T-cell (primary cell): ENCODE measurements around the gene PIKFYVE. TPM values are rescaled to one million over a fixed set of nuclear protein-coding genes. Genes with fewer than 3 reads are reported as not detected.
"Not testable (repeated sequence)": the region's sequence is repeated elsewhere in the genome, so short reads cannot be mapped to it uniquely, and the experiment has no call there.

Source experiments
- ATAC-seq, 4 experiments: fragments of 200-7000 bp in 3 of 4; fragments of 150-1000 bp in 1 of 4; cut with Tn5 transposase; replicated peaks in 1 of 4; 1 replicate in 3 of 4; 2 replicates in 1 of 4; pipeline ENCODE4 v1.10.0; 2021; ENCODE audit warnings: moderate library complexity in 3 of 4, mild to moderate bottlenecking in 2 of 4, moderate number of reproducible peaks in 1 of 4
- CTCF ChIA-PET, 2 donors: fragments of 300-600 bp; sonication (Branson Sonifier 250); formaldehyde crosslinking; loops; one replicate each; lab custom pipeline; 2022; ENCODE audit warnings: antibody characterized with exemption in 2 of 2; lab: Charles Lee
- POLR2A ChIA-PET, 2 donors: fragments of 300-600 bp; sonication (Branson Sonifier 250); formaldehyde crosslinking; loops; one replicate each; lab custom pipeline; 2022; ENCODE audit warnings: antibody characterized with exemption in 2 of 2; lab: Charles Lee
- DNase-seq, 35 experiments: peaks; one replicate each; pipeline versions ENCODE4 v3.0.0 to v3.0.0-alpha.2; 2013 to 2023
- H3K27ac ChIP-seq: one replicate; pipeline ENCODE4 v1.5.1; 2013; ENCODE audit warnings: low read length
- H3K27me3 ChIP-seq, 2 experiments: replicated peaks in 1 of 2; 1 replicate in 1 of 2; 2 replicates in 1 of 2; pipeline versions ENCODE4 v1.6.1 to v1.7.0; 2013; ENCODE audit warnings: low read length in 1 of 2, mixed read lengths in 1 of 2; ENCODE audit not compliant: control insufficient read depth in 2 of 2, insufficient read depth in 2 of 2; ENCODE audit errors: extremely low read depth in 1 of 2
- H3K36me3 ChIP-seq, 2 donors: 1 replicate in 1 of 2; 2 replicates in 1 of 2; pipeline versions ENCODE4 v1.6.1 to v1.7.0; 2013; ENCODE audit warnings: low read length in 1 of 2; ENCODE audit not compliant: control insufficient read depth in 2 of 2, insufficient read depth in 1 of 2; ENCODE audit errors: extremely low read depth in 1 of 2
- H3K4me1 ChIP-seq, 2 experiments: 1 replicate in 1 of 2; 2 replicates in 1 of 2; pipeline versions ENCODE4 v1.6.1 to v1.7.0; 2013; ENCODE audit warnings: low read length in 2 of 2, mixed read lengths in 1 of 2; ENCODE audit not compliant: insufficient read depth in 2 of 2, control insufficient read depth in 1 of 2; ENCODE audit errors: extremely low read depth in 1 of 2
- H3K4me3 ChIP-seq, 2 donors: 1 replicate in 1 of 2; 2 replicates in 1 of 2; pipeline versions ENCODE4 v1.5.1 to v1.7.0; 2013; ENCODE audit warnings: mild to moderate bottlenecking in 2 of 2, low read length in 1 of 2, moderate library complexity in 1 of 2; ENCODE audit not compliant: control insufficient read depth in 1 of 2; ENCODE audit errors: extremely low read depth in 1 of 2
- H3K9me3 ChIP-seq: 2 replicates; pipeline ENCODE4 v1.7.0; 2013
- H3K27ac Mint-ChIP-seq, 2 donors: one replicate each; pipeline ENCODE4 v1.8.0; 2020 to 2021; ENCODE audit warnings: mild to moderate bottlenecking in 2 of 2, mixed read lengths in 2 of 2
- H3K27me3 Mint-ChIP-seq, 2 donors: one replicate each; pipeline ENCODE4 v1.8.0; 2021 to 2022; ENCODE audit warnings: mixed read lengths in 2 of 2
- H3K36me3 Mint-ChIP-seq: one replicate; pipeline ENCODE4 v1.8.0; 2021; ENCODE audit warnings: mixed read lengths
- H3K4me1 Mint-ChIP-seq, 3 donors: one replicate each; pipeline ENCODE4 v1.8.0; 2020 to 2022; ENCODE audit warnings: mixed read lengths in 3 of 3, mild to moderate bottlenecking in 1 of 3
- H3K4me3 Mint-ChIP-seq, 3 donors: one replicate each; pipeline ENCODE4 v1.8.0; 2020 to 2022; ENCODE audit warnings: mild to moderate bottlenecking in 3 of 3, mixed read lengths in 3 of 3, moderate library complexity in 3 of 3
- H3K9me3 Mint-ChIP-seq, 3 donors: one replicate each; pipeline ENCODE4 v1.8.0; 2020 to 2022; ENCODE audit warnings: mixed read lengths in 3 of 3
- WGBS: methylation state at CpG from one replicate; pipeline ENCODE4 v1.1.5; 2013; ENCODE audit warnings: missing lambda C conversion rate; ENCODE audit not compliant: insufficient coverage; 5-methylcytosine and 5-hydroxymethylcytosine counted together
- total RNA-seq, 35 experiments: library from RNA in 6 of 35; stranded (reverse) in 6 of 35; fragments of 120-200 nt in 1 of 35; gene quantifications; one replicate each; pipeline versions ENCODE4 v1.2.1 to v1.2.4 and lab custom pipeline; 2013 to 2026

PIKFYVE gene
- total RNA-seq, 5 donors from 2014 or later (not counting 1 experiment from before 2014, with no cell fraction given): 35.3 to 42.6 (median 38.6) TPM

- ChIA-PET POLR2A (no interaction called here), CTCF (no interaction called here)
- Histone ChIP-seq H3K4me3 (no peak overlapping the region), H3K4me1 (no peaks in the 10 kb centered on the region), H3K9me3 (no peaks in the 10 kb centered on the region), H3K27ac (no peak overlapping the region), H3K36me3 (no peaks in the 10 kb centered on the region), H3K27me3 (no peaks in the 10 kb centered on the region)
- DNase-seq: no peak
- Mint-ChIP-seq H3K27me3 (peaks cover 0 to 4% of the 10 kb centered on the region in 2 donors), H3K36me3 (peaks cover 4% of the 10 kb centered on the region), H3K27ac (no peak overlapping the region), H3K9me3 (peaks cover 8 to 17% (median 11%) of the 10 kb centered on the region in 3 donors), H3K4me1 (no peaks in the 10 kb centered on the region), H3K4me3 (no peak overlapping the region)
- ATAC-seq: no peak
- no CpG with 5 or more reads among the region's 3 CpGs for WGBS
Measured at GRCh38 chr2:208392300-208392699, 126.2 kb downstream of the PIKFYVE start.

- H3K4me1 ChIP-seq, H3K36me3 Mint-ChIP-seq, H3K4me1 Mint-ChIP-seq, H3K36me3 ChIP-seq, H3K4me3 Mint-ChIP-seq, POLR2A ChIA-PET, H3K27me3 ChIP-seq, H3K27ac ChIP-seq, ATAC-seq, DNase-seq, H3K4me3 ChIP-seq, H3K27ac Mint-ChIP-seq, H3K9me3 ChIP-seq: not testable (repeated sequence)
- Mint-ChIP-seq H3K9me3 (peaks cover 8 to 17% (median 12%) of the 10 kb centered on the region in 3 donors), H3K27me3 (peaks cover 10 to 16% of the 10 kb centered on the region in 2 donors)
- CTCF ChIA-PET: interaction anchor here in 1 of 2 donors (0.7 kb wide), 1 partner anchor 1802 kb away, joined by 4 read pairs; no protein-coding TSS in a partner anchor
- no CpG with 5 or more reads among the region's 4 CpGs for WGBS
Measured at GRCh38 chr2:208396796-208397195, 130.7 kb downstream of the PIKFYVE start.

- Mint-ChIP-seq H3K4me3 (no peak overlapping the region), H3K9me3 (peaks cover 2 to 8% (median 6%) of the 10 kb centered on the region in 3 donors), H3K4me1 (no peaks in the 10 kb centered on the region), H3K27me3 (peaks cover 28 to 34% of the 10 kb centered on the region in 2 donors), H3K27ac (no peak overlapping the region), H3K36me3 (no peaks in the 10 kb centered on the region)
- no peak for ATAC-seq
- Histone ChIP-seq H3K36me3 (no peaks in the 10 kb centered on the region), H3K27ac (no peak overlapping the region), H3K9me3 (no peaks in the 10 kb centered on the region), H3K4me1 (no peaks in the 10 kb centered on the region), H3K27me3 (peaks cover 0 to 2% of the 10 kb centered on the region in 2 experiments), H3K4me3 (no peak overlapping the region)
- CTCF ChIA-PET: no interaction called here
- POLR2A ChIA-PET: no interaction called here
- DNase-seq: no peak
- no CpG with 5 or more reads among the region's 1 CpG for WGBS
Measured at GRCh38 chr2:208399201-208399600, 133.1 kb downstream of the PIKFYVE start.

GRCh38 chr2:208406474-208407451 is 140.7 kb downstream of the PIKFYVE start, which contains the start of gene PTH2R:
Gene PTH2R (plus strand): TSS chr2:208406792. CDS start chr2:208407044, 252 bp downstream.
- Histone ChIP-seq H3K4me1 (peaks cover 0 to 6% of the 10 kb centered on the region in 2 experiments), H3K36me3 (no peaks in the 10 kb centered on the region), H3K9me3 (no peaks in the 10 kb centered on the region), H3K27me3 (peaks cover 10 to 18% of the 10 kb centered on the region in 2 experiments), H3K27ac (no peak within 1 kb of the TSS), H3K4me3 (peak within 1 kb of the TSS in 1 of 2 donors; percentile 17)
- POLR2A ChIA-PET: no interaction called here
- peak in 1 of 4 experiments; percentile 17 for ATAC-seq
- Mint-ChIP-seq H3K4me1 (peaks cover 6 to 11% (median 10%) of the 10 kb centered on the region in 3 donors), H3K27ac (no peak within 1 kb of the TSS), H3K27me3 (peaks cover 57 to 68% of the 10 kb centered on the region in 2 donors), H3K36me3 (no peaks in the 10 kb centered on the region), H3K9me3 (no peaks in the 10 kb centered on the region), H3K4me3 (peak within 1 kb of the TSS in 1 of 3 donors; percentile 37)
- 7% methylated on average over 78 of the region's 82 CpGs for WGBS
- CTCF ChIA-PET: interaction anchor here in 1 of 2 donors (0.5 kb wide), 1 partner anchor 37 kb away, joined by 5 read pairs; no protein-coding TSS in a partner anchor
- no peak for DNase-seq

GRCh38 chr2:208407667-208408066 is 141.6 kb downstream of the PIKFYVE start:
- no peak overlapping the region for H3K27ac ChIP-seq
- peaks cover 57 to 62% of the 10 kb centered on the region in 2 donors for H3K27me3 Mint-ChIP-seq
- H3K4me1 Mint-ChIP-seq: peaks cover 6 to 11% (median 10%) of the 10 kb centered on the region in 3 donors
- CTCF ChIA-PET: no interaction called here
- 24% methylated on average over 2 of the region's 9 CpGs for WGBS
- no peaks in the 10 kb centered on the region for H3K9me3 ChIP-seq
- no peak overlapping the region for H3K4me3 ChIP-seq
- peaks cover 10 to 18% of the 10 kb centered on the region in 2 experiments for H3K27me3 ChIP-seq
- no peaks in the 10 kb centered on the region for H3K9me3 Mint-ChIP-seq
- ATAC-seq (no peak), DNase-seq (no peak)
- no peaks in the 10 kb centered on the region for H3K36me3 ChIP-seq
- H3K36me3 Mint-ChIP-seq: no peaks in the 10 kb centered on the region
- no peak overlapping the region for H3K4me3 Mint-ChIP-seq
- H3K27ac Mint-ChIP-seq: no peak overlapping the region
- peaks cover 0 to 6% of the 10 kb centered on the region in 2 experiments for H3K4me1 ChIP-seq
- POLR2A ChIA-PET: no interaction called here
